ENCODE data around the gene AZI2.

- TF ChIP-seq CTCF (IDR thresholded peaks at IDR 0.05), result no peak
- no peak for TF ChIP-seq POLR2A (IDR thresholded peaks at IDR 0.05)
Measured at GRCh38 chr3:28347374-28348264, 1.0 kb downstream of the AZI2 start.
